Right atrium auricular region (tissue), 2 donors: ENCODE data around the gene CTH. TPM values are rescaled to one million over a fixed set of nuclear protein-coding genes. Genes with fewer than 3 reads are reported as not detected.

Experiments
- DNase-seq: peaks from one replicate; pipeline ENCODE4 v3.0.0-alpha.2; 2019; ENCODE audit warnings: low spot score
- H3K27ac ChIP-seq, 2 donors: fragments of 200-600 bp; sonication (generic); 1 replicate in 1 of 2; 2 replicates in 1 of 2; pipeline ENCODE4 v1.5.1; 2016 to 2019
- H3K27me3 ChIP-seq, 2 donors: fragments of 200-600 bp; sonication (generic); one replicate each; pipeline versions ENCODE4 v1.5.1 to v1.6.0; 2017 to 2019
- H3K36me3 ChIP-seq: fragments of 200-600 bp; sonication (generic); one replicate; pipeline ENCODE4 v1.5.1; 2016
- H3K4me1 ChIP-seq, 2 donors: fragments of 200-600 bp; sonication (generic); one replicate each; pipeline versions ENCODE4 v1.5.1 to v1.6.0; 2017 to 2019
- H3K4me3 ChIP-seq, 2 donors: fragments of 200-600 bp; sonication (generic); 1 replicate in 1 of 2; 2 replicates in 1 of 2; pipeline ENCODE4 v1.5.1; 2017 to 2019; ENCODE audit warnings: mild to moderate bottlenecking in 1 of 2, moderate library complexity in 1 of 2
- H3K9me3 ChIP-seq, 2 donors: fragments of 200-600 bp; sonication (generic); one replicate each; pipeline ENCODE4 v1.5.1; 2019
- CTCF ChIP-seq, 2 donors: fragments of 200-600 bp; sonication (generic); IDR thresholded peaks; one replicate each; pipeline ENCODE4 v1.5.1; 2019; ENCODE audit warnings: antibody characterized with exemption in 2 of 2
- total RNA-seq, 2 donors: library from RNA; depleted of rRNA; stranded (reverse); fragments of >200 nt; gene quantifications; one replicate each; pipeline ENCODE4 v1.1.0, GENCODE V29; 2016

CTH gene
- total RNA-seq, 2 donors from 2014 or later, result 1.0 to 1.6 TPM

- no peak for TF ChIP-seq CTCF (IDR thresholded peaks at IDR 0.05)
- Histone ChIP-seq H3K9me3 (no peaks in the 10 kb centered on the region), H3K36me3 (peaks cover 2% of the 10 kb centered on the region), H3K27ac (no peak overlapping the region), H3K27me3 (no peaks in the 10 kb centered on the region), H3K4me1 (no peaks in the 10 kb centered on the region), H3K4me3 (no peak overlapping the region)
- no peak for DNase-seq
These were observed 27.5 kb downstream of the CTH start for GRCh38 chr1:70438529-70438928.

DNA sequence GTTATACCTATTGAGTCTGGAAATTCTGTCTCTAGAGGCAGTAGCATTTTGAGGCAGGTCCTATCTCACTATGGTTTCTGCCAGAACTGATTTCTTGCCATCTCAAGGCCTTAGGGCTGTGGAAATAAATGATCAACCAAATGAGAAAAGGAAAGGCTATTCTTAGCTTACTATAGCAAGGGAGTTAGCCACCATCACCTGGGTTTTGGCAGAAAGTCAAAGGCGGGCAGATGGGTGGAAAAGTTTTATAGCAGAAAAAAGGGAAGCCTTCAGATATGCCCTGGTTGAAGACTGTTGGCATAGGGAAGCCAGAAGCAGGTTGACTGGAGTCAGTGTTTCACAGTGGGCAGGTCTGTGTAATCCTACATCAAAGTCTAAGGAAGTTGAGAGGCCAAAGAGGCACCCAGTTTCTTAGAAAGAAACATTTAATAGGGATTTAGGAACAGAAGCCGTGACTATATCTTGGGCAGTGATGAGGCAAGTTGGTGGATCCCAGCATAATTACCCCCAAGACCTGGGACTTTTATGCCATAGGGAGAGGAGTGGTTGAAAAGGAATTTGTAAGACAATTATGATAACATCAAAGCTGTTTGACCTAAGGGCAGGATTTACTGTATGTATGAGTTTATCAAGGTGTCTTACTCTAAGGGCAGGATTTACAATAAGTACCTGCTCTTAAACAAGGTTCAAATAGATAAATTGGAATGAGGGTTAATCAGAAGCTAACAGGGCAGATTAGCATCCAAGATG, 29.7 kb downstream of the CTH start:
- no peaks in the 10 kb centered on the region for H3K4me1 ChIP-seq
- H3K27me3 ChIP-seq, result no peaks in the 10 kb centered on the region
- no peaks in the 10 kb centered on the region for H3K36me3 ChIP-seq
- no peak for DNase-seq
- no peak for TF ChIP-seq CTCF (IDR thresholded peaks at IDR 0.05)
- no peak overlapping the region for H3K27ac ChIP-seq
- no peak overlapping the region for H3K4me3 ChIP-seq
- no peaks in the 10 kb centered on the region for H3K9me3 ChIP-seq

DNA sequence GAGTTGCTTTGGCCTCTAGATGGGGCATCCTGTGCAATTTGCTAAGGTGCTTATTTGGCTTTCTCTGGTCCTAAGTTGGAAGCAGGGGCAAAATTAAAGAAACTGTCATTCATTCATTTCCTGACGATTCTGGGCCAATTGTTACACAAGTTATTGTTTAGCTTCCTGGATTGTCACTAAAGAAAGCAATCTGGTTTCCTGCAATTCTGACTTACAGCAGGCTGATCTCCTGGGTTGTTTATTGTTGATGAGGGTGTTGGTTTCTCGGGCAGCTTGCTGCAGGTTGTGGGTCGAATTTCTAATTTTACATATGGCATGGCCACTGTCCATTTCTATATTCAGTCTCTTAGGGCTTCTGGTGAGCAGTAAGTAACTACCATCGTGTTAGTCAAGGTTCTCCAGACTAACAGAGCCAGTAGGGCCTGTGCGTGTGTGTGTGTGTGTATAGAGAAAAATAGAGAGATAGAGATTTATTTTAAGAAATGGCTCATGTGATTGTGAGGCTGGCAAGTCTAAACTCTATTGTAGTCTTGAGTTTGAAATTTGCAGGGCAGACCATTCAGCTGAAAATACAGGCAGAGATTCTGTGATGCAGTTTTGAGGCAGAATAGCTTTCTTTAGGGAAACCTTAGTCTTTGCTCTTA, 30.4 kb downstream of the CTH start:
- Histone ChIP-seq H3K36me3 (no peaks in the 10 kb centered on the region), H3K27ac (no peak overlapping the region), H3K4me1 (no peaks in the 10 kb centered on the region), H3K27me3 (no peaks in the 10 kb centered on the region), H3K4me3 (no peak overlapping the region), H3K9me3 (no peaks in the 10 kb centered on the region)
- no peak for DNase-seq
- no peak for TF ChIP-seq CTCF (IDR thresholded peaks at IDR 0.05)

DNA sequence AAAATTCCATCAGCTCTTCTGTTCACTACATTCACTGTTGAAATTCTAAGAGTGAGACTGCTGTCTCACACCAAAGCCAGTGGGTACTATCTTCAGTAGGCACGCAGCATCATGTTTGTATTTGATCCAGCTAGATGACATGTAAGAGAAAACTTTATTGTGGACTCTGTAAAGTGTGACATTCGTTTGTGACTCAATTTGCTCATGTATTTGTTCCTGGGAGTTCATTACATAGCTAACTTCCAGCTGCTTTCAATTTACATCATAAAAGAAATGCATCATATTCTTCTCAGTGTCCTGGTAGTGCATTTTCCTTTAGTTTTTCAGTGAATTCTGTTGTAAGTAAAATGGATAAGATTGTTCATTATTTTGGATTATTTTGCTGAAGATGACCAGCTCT, 31.4 kb downstream of the CTH start:
- no peak for TF ChIP-seq CTCF (IDR thresholded peaks at IDR 0.05)
- no peak overlapping the region for H3K27ac ChIP-seq

GRCh38 chr1:70443739-70444138, 32.7 kb downstream of the CTH start:
- no peak overlapping the region for H3K4me3 ChIP-seq
- no peaks in the 10 kb centered on the region for H3K36me3 ChIP-seq
- H3K27me3 ChIP-seq, result no peaks in the 10 kb centered on the region
- no peaks in the 10 kb centered on the region for H3K9me3 ChIP-seq
- H3K27ac ChIP-seq, result no peak overlapping the region
- DNase-seq, result no peak
- TF ChIP-seq CTCF (IDR thresholded peaks at IDR 0.05), result no peak
- H3K4me1 ChIP-seq, result no peaks in the 10 kb centered on the region

More for the DNA sequence above, 31.4 kb downstream of the CTH start:
- H3K9me3 ChIP-seq, result no peaks in the 10 kb centered on the region
- H3K4me3 ChIP-seq, result no peak overlapping the region
- H3K36me3 ChIP-seq, result no peaks in the 10 kb centered on the region
- H3K4me1 ChIP-seq, result no peaks in the 10 kb centered on the region
- no peak for DNase-seq
- H3K27me3 ChIP-seq, result no peaks in the 10 kb centered on the region
